ENCODE results near the gene ZNF254.
"Not testable (repeated sequence)": the region's sequence is repeated elsewhere in the genome, so short reads cannot be mapped to it uniquely, and the experiment has no call there.

The ZNF254 gene

GRCh38 chr19:24072720-24073119, 14.3 kb upstream of the ZNF254 start:
- no peak for DNase-seq (ENCODE audit: low read depth in 2 of 2)

- DNase-seq (ENCODE audit: low read depth in 2 of 2): no peak
These were observed 13.2 kb upstream of the ZNF254 start for GRCh38 chr19:24073807-24074206.

- no peak for DNase-seq (ENCODE audit: low read depth in 2 of 2)
These were observed 12.1 kb upstream of the ZNF254 start for GRCh38 chr19:24074720-24075454.

DNA sequence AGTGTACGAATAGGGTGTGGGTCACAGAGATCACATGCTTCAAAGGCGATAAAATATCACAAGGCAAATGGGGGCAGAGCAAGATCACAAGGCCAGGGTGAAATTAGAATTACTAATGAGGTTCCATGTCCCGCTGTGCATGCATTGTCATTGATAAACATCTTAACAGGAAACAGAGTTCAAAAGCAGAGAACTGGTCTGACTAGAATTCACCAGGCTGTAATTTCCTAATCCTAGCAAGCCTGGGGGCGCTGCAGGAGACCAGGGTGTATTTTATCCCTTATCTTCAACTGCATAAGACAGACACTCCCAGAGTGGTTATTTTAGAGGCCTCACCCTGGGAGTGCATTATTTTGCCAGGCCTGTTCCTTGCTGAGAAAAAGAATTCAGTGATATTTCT, 11.5 kb upstream of the ZNF254 start:
- not testable (repeated sequence) for DNase-seq (ENCODE audit: low read depth in 2 of 2)

GRCh38 chr19:24078680-24079079, 8.3 kb upstream of the ZNF254 start:
- no peak for DNase-seq (ENCODE audit: low read depth in 2 of 2)

- DNase-seq (ENCODE audit: low read depth in 2 of 2): no peak
These were observed 5.9 kb upstream of the ZNF254 start for GRCh38 chr19:24081056-24081455.

- DNase-seq (ENCODE audit: low read depth in 2 of 2): no peak
These were observed 11.4 kb downstream of the ZNF254 start for GRCh38 chr19:24098359-24098758.

GRCh38 chr19:24099829-24100228, 12.8 kb downstream of the ZNF254 start:
- no peak for DNase-seq (ENCODE audit: low read depth in 2 of 2)

DNA sequence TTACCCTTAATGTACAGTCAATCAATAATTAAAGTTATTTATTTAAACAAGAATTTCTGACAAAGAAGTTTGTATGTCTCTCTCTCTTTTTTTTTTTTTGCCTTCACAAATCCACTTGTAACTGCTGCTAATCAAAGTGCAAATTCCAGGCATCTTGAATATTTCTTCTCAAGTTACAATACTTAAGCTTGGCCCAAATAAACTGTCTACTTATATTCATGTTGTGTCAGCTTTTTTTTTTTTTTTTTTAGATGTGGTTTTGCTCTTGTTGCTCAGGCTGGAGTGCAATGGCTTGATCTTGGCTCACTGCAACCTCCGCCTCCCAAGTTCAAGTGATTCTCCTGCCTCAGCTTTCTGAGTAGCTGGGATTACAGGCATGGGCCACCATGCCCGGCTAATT, 13.6 kb downstream of the ZNF254 start:
- not testable (repeated sequence) for DNase-seq (ENCODE audit: low read depth in 2 of 2)

- no peak for DNase-seq (ENCODE audit: low read depth in 2 of 2)
These were observed 14.6 kb downstream of the ZNF254 start for GRCh38 chr19:24101459-24102115.

DNA sequence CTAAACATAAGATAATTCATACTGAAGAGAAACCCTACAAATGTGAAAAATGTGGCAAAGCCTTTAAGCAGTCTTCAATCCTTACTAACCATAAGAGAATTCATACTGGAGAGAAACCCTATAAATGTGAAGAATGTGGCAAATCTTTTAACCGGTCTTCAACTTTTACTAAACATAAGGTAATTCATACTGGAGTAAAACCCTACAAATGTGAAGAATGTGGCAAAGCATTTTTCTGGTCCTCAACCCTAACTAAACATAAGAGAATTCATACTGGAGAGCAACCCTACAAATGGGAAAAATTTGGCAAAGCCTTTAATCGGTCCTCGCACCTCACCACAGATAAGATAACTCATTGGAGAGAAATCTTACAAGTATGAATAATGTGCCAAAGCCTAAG, 40.6 kb downstream of the ZNF254 start:
- DNase-seq (ENCODE audit: low read depth in 2 of 2): no peak

- DNase-seq (ENCODE audit: low read depth in 2 of 2): no peak
These were observed 53.1 kb downstream of the ZNF254 start for GRCh38 chr19:24140099-24140498.

GRCh38 chr19:24140591-24140990, 53.6 kb downstream of the ZNF254 start:
- DNase-seq (ENCODE audit: low read depth in 2 of 2): no peak

DNA sequence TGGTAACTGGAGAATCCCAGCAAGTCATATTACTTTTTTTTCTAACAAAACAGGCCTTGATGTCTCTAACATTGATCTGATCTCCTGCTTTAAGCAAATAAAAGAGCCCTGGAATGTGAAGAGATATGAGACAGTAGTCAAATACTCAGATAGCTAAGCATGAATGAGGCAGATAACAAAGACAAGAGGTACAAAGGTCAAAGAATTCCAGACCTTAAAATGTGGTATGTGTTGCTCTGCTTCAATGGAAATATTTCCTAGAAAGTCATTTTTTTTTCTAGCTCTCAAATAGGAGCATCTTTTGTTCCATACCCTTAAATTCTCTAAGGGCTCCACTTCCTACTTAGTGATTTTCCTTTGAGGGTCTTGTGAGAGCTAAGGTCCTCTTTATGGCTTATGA, 54.6 kb downstream of the ZNF254 start:
- DNase-seq (ENCODE audit: low read depth in 2 of 2): no peak

- no peak for DNase-seq (ENCODE audit: low read depth in 2 of 2)
These were observed 55.8 kb downstream of the ZNF254 start for GRCh38 chr19:24142771-24143170.

DNA sequence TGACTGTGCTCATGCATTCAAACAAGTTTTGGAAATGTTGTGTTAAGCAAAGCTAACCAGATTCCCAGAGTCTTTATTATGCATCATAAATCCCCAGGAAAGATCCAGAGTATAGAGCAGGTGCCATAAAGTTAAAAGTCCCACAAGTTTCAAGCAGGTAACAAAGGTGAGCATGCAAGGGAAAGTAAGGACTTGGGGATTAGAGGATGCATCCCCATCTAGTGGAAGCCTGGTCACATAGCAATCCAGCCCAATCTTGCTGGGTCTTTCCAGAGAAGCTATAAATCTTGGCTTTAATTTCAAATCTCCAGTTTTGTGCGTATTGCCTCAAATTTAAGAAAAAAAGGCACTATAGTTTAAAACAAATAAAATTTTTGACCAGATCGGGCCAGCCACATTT, 72.7 kb downstream of the ZNF254 start:
- DNase-seq (ENCODE audit: low read depth in 2 of 2): no peak

DNA sequence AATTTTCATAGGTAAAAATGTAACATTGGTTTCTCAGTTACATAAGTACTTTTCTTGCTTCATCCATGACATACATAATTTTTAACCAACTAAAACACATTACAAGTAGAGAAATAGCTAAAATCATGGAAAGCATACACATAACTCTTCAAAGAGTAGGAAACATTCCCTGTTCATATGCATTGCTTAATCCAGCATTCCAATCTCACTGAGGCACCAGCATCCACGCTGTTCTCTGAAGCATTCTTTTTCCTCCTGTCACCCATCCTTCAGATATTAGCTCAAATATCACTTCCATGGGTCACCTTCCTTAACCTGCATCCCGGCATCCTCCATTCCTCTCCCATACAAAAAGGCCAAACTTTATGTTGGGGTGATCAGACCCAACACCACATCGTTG, 79.1 kb downstream of the ZNF254 start:
- DNase-seq (ENCODE audit: low read depth in 2 of 2): no peak

- no peak for DNase-seq (ENCODE audit: low read depth in 2 of 2)
These were observed 86.9 kb downstream of the ZNF254 start for GRCh38 chr19:24173882-24174281.

GRCh38 chr19:24177686-24178085, 90.7 kb downstream of the ZNF254 start:
- DNase-seq (ENCODE audit: low read depth in 2 of 2): no peak

DNA sequence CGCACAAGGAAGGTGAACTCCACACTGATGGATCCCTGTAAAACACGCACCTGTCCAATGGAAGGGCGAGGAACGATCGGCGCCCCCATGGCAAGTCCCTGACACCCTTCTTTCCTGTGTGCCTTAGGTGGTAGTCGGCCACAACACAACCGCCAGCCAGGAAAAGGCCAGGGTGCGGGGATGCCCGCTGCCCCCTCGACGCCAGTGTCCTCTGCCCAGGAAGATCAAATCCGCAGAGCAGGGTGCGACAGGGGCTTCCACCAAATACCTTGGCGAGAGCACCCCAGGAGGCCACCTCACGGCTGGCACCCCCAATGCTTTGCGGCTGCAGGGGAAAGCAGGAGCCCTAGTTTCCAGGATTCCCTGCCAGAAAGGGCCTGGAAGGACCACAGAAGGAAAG, 91.2 kb downstream of the ZNF254 start:
- DNase-seq (ENCODE audit: low read depth in 2 of 2): no peak

Measured in stimulated activated CD4-positive, alpha-beta T cell treated with anti-CD3 and anti-CD28 coated beads, Interleukin-1b, Interleukin-23, amount 100 ng/mL, for 4 hours (primary cell).